ENCODE measurements around the gene ZNF532.

Gene ZNF532

GRCh38 chr18:59029663-59030429 is 165.2 kb downstream of the ZNF532 start:
- in situ Hi-C loops (cut with MboI; ENCODE audit: low sequenced_read_pairs): no loop called here

GRCh38 chr18:59032308-59032707 is 167.6 kb downstream of the ZNF532 start:
- in situ Hi-C loops (cut with MboI; ENCODE audit: low sequenced_read_pairs): no loop called here

GRCh38 chr18:59033359-59033758 is 168.7 kb downstream of the ZNF532 start:
- in situ Hi-C loops (cut with MboI; ENCODE audit: low sequenced_read_pairs): no loop called here

- in situ Hi-C loops (cut with MboI; ENCODE audit: low sequenced_read_pairs): no loop called here
These were observed 169.3 kb downstream of the ZNF532 start for GRCh38 chr18:59033974-59034373.

GRCh38 chr18:59035591-59035990 is 170.9 kb downstream of the ZNF532 start:
- in situ Hi-C loops (cut with MboI; ENCODE audit: low sequenced_read_pairs): no loop called here
